HG02610 (cell line): ENCODE results near the gene GATA5.
"Not testable (repeated sequence)": the region's sequence is repeated elsewhere in the genome, so short reads cannot be mapped to it uniquely, and the experiment has no call there.

ENCODE experiments used
- ATAC-seq: cut with Tn5 transposase; IDR thresholded peaks from one replicate; pipeline ENCODE4 v1.9.1; 2021; ENCODE audit warnings: mild to moderate bottlenecking, moderate library complexity; ENCODE audit not compliant: unreplicated experiment

Gene GATA5

DNA sequence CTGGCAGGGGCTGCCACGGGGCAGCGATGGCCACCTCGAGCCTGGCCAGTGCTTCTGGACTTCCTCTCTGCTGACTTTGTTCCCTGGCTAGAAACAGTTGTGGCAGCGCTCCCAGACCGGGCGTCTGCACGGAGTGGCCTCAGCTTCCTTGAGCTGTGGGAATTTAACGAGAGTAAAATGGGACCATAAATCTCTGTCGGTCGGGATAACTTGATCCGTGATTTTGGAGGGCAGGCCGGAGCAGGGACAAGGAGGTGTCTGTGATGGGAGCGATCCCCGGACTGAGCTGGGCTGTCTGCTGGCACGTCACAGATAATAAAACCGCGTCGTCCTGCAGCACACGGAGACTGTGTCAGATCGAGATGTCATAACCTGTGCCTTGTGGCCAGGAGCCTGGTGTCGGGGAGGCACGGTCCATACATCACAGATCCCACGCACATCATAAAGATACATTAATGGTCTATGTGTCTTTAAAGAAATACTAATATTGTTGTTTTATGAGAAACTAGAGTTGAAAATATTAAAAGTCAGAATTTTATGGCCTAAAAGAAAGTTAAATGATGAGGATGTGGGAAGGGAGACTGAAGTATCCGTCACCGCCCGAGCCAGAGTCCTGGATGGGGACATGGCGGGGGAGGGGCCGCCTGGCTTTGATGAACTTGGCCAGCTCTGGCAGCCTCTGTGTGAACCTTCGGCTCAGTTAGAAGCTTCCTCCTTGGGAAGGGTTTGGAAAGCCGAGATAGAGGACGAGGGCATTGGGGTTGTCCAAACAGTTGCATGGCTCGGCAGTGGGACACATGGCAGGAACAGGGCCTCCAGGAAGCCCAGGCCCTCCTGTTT is 41.9 kb downstream of the GATA5 start:
- ATAC-seq, result no peak

DNA sequence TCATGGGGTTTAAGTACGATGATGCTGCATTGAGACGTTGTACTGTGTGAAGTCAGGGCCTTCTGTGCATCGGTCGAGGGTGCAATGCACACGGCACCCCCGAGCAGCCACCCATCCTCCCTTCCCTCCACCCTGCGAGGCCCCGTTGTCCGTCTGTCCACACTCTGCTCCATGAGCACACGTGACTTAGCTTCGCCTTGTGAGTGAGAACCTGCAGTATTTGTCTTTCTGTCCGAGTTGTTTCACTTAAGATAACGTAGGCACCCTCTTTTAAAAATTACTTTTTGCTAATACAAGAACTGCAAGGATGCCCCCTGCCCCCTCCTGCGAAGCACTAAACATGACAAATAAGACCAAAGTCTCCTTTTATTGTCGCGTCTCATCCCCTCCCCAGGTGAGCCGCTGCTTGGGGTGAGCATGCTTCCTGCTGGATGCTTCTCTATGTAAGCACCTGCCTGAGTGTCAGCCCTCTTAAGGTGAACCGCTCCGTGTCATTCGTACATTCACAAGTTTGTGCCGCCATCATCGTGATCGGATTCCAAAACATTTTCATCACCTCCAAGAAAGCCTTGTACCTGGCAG is 44.8 kb downstream of the GATA5 start:
- ATAC-seq, result no peak

DNA sequence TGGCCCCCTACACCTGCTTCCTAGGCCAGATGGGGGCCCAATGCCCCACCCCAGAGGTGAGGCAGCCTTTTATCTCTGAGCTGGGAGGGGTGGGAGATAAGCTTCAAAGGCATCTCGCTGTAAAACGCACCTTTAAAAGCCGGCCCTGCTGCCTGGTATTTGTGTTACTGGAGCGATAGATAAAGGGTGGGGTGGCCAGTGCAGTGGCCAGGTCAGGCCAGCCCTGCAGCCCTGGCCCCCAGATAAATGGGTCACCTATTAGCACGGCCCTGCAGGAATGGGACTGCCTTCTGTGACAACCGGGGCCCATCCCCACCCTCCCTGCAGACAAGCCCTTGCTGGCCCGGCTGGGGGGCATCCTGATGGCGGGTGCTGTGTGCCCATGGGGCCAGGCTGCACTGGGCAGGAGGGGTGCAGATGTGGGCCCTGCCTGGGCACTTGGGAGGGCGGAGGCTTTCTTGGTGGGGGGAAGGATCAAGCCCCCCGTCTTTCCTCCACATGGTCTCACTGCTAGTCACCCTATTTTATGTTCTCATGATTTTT is 45.4 kb downstream of the GATA5 start:
- ATAC-seq, result no peak

DNA sequence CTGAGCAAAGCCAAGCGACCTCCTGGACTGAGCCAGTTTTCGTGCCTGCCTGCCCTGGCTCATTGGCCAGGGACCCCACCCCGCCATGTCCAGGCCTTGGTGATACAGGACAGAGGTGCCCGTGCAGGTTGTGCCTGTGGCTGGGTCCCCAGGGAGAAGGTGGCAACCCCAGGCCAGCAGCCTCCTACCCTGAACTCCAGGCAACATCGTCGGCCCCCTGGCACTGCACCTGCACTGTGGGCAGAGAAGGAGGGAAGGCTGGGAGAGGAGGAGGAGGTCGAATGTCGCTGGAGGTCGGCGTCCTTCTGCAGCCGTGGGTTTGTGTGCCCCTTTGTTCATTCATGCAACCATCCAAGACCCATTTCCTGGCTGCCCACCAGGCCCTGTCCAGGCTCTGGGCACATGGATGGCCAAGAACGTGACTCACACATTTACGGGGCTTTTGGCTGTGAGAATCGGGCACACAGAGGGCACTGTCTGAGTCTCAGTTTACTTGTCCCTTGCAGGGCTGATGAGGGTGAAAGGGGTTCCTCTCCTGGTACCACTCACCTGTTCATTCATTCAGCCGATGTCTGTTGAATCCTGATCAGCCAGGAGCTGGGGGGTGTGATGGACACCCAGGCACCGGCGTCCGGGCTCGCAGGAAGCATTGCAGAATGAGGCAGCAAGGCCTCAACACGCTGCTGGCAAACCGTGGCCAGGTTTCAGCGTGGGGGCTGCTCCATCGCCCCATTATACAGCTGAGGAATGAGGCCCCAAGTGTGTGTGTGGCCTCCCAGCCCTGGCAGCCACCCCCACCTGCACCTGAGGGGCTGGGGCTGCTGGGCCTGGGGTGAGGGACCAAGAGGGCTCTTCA is 46.1 kb downstream of the GATA5 start:
- no peak for ATAC-seq

DNA sequence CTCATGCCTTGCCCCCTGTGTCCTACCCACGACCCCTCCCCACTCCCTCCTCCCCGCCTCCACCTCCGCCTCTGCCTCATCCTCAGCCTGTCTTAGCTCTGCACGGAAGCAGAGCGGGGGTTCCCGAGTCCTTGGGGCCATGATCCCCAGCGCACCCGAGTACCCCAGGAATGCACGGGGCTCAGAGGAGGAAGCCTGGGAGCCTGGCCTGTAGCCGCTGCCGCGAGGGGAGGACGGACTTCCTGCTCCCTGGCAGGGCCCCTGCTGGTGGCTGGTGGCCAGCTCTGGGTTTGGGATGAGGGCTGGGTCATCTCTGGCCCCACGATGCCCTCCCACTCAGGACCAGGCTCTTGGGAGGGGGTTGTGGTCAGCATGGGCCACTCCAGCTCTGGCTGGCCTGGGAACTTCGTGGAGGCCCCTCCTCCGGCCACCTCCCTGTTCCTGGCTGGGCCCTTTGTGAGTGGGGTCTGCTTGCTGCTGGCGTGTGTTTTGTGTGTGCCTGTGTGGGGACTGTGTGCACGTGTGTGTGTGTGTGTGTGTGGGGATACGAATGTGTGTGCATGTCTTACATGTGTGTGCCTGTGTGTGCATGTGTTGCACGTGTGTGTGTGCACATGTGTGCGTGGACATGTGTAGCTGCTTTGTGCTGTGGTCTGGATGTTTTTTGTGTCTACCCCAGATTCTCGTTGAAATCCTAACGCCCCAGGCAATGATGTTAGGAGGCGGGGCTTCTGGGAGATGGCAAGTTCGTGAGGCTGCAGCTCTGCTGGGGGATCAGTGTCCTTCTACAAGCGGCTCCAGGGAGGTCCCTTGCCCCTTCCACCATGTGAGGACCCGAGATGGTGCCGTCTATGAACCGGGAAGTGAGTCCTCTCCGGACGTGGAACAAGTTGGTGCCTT is 47.1 kb downstream of the GATA5 start:
- ATAC-seq, result no peak

DNA sequence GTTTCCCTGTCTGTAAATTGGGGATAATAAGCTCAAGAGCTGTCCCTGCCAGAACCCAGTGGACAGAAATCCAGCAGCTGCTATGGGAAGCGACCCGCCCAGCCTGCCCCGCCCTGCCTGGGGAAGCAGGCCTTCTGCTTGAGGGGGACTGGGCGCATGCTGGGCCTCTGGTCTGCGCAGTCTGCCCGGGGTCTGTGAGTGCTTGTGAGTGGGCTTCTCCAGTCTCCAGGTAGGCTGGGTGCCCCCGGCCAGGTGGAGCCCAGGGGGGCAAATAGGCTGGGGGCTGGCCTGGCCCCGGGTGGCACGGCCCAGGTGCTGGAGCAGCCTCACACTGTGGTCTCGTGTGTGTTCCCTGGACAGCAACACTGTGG is 47.8 kb downstream of the GATA5 start:
- ATAC-seq, result no peak

DNA sequence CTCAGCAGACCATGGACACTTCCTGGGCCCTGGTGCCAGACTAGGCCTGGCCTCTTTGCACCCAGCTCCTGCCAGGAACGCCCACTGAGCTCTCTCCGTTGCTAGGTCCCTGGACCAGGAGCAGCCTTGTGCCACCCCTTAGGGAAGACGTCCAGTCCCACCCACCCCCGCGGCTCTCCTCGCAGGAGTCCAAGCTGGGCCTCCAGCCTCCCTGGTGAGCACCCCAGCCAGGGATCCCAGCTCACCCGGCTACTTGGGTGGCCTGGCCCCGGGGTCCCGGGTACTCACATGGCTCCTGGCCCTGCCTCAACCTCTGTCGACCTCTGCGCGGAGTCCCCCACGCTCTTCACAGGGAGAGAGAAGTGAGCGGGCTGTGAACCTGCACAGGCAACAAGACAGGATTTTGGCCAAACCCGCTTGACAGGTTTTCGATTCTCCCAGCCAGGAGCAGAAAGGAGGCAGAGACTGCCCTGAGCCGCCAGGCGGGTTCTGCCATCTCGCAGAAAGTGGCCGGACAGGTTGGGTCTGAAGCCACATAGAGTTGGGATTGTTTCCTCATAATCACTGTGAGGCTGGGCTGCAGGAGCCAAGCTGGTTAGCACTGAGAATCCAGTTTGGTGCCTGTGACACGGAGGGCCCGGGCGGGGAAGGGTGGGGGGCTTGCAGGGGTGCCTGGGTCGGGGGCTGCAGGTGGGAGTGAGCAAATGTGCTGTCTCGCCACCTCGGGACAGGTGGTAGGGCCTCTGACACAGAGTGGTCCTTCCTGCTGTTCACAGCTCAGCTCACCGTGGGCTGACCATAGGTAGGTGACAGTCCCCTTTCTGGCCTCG is 48.4 kb downstream of the GATA5 start, which contains the start of gene RBBP8NL:
RBBP8NL (minus strand) TSS at position 368 of the 830 bp plus-strand sequence. CDS start 7,892 bp downstream, outside the sequence.
- ATAC-seq, result no peak

DNA sequence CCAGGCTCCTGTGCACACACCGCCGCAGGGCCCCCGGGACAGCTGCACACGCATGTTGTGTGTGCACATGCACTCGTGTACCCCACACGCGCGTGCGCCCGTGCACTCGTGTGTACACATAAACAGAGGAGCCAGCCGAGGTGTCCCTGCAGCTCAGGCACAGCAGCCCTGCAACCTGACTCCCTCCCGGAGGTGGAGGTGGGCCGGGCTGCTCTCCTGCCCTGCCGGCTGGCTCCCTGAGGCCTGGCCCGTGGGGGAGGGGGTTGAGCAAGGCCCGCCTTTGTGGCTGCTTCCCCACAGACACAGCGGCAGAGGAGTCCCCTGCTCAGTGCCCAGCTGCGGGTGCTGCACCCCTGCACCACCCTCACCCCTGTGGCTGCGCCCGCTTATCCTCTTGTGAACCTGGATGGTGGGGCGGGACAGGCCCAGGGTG is 49.1 kb downstream of the GATA5 start:
- no peak for ATAC-seq

DNA sequence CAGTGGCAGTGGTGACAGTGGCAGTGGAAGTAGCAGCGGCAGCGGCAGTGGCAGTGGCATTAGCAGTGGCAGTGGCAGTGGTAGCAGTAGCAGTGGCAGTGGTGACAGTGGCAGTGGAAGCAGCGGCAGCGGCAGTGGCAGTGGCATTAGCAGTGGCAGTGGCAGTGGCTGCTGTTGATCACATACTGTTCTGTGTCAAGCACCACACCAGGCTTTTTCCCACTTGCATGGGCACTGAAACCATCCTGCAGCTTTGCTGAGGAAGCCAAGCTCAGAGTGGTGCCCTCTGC is 49.8 kb downstream of the GATA5 start:
- ATAC-seq, result not testable (repeated sequence)

DNA sequence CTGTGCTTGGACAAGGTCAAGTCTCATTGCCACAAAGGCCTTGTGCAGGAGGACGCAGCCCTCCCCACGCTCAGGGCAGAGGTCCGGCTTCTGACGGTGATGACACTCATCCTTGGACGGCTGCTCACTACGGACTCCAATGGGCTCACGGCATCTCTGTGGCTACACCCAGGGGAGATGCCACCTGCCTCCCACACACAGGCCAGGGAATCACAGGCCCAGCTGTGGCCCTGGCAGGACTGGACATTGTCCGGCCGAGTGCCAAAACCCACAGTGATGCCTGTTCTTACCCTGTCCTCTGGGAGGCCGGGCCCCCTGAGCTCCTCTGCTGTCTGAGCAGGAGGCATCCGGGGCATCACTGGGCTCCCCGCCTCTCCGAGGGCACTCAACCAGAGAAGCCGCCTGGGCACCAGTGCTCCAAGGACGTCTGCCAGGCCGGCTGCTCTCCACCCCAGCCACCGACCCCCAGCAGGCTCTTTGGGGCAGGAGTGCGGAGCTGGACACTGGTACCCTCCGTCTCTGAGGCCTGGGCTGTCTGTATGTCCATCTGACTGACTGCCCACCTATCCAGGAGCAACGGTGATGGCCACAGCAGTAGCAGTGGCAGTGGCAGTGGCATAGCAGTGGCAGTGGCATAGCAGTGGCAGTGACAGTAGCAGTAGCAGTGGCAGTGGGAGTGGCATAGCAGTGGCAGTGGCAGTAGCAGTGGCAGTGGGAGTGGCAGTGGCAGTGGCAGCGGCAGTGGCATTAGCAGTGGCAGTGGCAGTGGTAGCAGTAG is 50.3 kb downstream of the GATA5 start:
- ATAC-seq, result no peak

DNA sequence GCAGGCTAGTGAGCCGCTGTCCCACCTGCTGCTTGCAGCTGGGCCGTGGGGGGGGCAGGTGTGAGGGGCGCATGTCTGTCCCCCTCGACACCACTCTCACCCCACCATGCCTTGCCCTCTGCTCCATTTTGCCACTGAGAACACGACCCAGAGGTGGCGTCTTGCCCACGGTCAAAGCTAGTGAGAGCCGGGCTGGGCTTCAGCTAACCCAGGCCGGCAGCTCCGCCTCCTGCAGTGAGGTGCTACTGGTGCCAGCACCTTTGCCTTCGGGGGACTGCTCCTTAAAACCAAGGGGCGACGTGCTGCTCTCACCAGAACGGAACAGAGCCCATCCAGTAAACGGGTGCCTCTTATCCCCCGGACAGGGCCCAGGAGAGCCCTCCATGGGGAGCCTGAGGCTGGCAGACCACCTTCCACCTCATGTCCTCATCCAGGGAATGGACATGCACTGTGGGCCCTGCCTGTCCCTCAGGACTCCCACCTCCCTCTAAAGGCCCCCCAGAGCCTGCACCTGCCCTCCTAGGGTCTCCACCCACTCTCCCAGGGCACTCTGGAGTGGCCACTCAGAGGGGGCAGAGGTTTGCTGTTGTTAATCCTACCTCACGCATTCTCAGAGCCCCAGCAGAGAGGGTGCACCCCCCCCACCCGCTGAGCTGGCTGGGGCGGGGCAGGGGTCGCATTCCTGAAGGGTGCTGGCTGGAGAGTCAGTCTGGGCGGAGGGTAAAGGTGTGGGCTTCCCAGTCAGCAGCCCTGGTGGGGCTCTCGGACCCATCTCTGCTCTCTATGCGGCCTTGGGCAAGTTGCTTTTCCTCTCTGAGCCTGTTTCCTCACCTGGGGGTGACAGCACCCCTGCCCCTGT is 51.3 kb downstream of the GATA5 start:
- ATAC-seq, result no peak

DNA sequence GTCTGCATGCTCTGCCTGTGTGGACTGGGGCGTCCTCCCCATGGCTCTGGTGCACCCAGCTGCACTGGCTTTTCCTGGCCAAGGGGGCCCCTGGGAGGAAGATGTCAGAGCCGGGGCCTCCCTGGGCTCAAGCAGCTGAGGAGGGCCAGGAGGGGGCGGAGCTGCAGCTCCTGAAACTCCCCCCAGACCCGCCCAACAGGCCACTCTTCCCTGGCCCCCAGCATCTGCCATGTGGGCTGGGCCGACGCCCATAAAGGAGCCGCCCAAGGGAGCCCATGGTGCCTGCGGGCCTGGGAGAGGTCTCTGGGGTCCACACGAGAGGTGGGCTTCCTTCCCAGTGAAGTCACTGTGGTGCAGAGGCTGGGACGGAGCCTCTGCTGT is 52.5 kb downstream of the GATA5 start:
- ATAC-seq, result no peak

DNA sequence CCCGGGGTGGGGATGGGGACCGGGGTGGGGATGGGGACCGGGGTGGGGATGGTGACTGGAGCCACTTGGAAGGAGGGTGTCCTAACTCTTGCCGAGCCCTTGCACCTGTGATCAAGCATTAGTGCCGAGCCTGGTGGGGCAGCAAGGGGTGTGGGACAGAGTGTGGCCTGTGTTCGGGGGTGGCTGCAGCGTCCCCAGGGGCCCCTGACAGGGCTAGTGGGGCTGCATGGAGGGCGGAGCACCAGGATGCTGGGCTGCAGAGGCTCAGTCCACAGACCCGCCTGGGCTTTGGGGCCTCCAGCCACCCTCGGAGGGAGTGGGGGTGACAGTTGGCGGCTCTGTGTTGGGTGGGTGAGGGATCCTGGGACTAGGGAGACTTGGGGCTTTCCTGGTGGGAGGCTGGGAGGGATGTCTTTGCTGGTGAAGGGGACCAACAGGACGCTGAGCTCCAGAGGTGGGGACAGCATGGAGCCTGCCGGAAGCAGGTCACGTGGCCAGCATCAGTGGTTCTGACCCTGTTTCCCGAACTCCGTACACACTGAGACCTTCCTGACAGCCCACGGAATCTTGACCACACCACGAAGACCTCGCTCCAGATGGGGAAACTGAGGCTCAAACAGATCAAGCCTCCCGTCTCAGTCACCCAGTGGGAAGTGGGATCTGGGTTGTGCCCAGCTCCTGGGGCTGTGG is 53.0 kb downstream of the GATA5 start:
- ATAC-seq, result no peak

DNA sequence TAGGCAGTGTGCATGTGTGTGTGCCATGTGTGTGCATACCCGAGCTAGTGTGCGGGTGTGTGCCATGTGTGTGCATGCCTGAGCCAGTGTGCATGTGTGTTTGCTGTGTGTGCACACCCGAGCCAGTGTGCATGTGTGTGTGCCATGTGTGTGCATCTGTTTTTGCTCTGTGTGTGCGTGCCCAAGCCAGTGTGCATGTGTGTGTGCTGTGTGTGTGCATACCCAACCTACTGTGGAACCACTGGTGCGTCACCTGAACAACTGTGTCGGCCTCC is 54.1 kb downstream of the GATA5 start:
- ATAC-seq, result no peak

DNA sequence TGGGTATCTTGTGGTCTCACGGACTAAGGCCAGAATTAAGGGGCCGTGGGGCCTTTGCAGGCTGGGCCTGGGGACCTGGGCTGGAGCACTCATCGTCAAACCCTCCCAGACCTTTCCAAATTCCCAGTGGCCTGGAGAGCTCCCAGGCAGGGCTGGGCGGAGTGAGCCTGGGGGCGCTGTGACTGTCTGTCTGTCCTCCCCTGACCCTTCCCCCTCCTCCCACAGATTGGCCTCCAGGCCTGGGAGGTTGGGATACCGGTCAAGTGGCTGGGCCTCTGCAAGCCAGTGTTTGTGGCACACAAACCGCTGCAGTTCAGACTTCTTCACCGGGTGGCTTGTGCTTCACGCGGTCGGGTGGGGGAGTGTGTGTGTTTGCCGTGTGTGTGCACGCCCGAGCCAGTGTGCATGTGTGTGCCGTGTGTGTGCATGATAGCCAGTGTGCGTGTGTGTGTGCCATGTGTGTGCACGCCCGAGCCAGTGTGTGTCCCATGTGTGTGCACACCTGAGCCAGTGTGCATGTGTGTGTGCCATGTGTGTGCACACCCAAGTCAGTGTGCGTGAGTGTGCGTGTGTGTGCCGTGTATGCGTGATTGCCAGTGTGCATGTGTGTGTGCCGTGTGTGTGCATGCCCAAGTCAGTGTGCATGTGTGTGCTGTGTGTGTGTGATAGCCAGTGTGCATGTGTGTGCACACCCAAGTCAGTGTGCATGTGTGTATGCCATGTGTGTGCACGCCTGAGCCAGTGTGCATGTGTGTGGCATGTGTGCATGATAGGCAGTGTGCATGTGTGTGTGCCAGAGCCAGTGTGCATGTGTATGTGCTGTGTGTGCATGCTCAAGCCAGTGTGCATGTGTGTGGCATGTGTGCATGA is 54.7 kb downstream of the GATA5 start:
- no peak for ATAC-seq

DNA sequence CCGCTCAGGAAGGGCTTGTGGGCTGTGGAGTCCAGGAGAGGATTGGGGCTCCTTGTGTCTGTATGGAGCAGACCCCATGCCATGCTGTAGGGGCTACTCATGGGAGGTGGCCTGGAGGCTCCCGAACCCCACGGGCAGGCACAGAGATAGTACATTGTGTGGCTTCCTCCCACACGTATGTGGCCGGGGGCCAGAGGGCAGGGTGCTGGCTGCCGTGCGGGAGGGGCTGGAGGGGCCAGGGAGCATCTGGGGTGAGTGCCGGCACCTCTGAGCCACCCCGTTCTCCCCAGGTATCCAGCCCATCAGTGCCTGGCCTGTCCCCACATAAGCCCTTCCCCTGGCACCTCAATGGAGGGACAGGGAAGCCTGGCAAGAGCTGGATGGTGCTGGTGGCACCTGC is 56.0 kb downstream of the GATA5 start:
- no peak for ATAC-seq
